IPS DF 6.9 (cell line): ENCODE data around the gene GSTT4.

Source experiments
- DNase-seq: peaks from one replicate; pipeline ENCODE4 v3.0.0-alpha.2; 2013; ENCODE audit warnings: low read depth, low spot score
- H3K27ac ChIP-seq: one replicate; pipeline ENCODE4 v1.5.1; 2013; ENCODE audit warnings: low read length, control low read depth
- H3K27me3 ChIP-seq: 2 replicates; pipeline ENCODE4 v1.6.1; 2013; ENCODE audit warnings: mild to moderate bottlenecking, low read length; ENCODE audit not compliant: control insufficient read depth, insufficient read depth
- H3K36me3 ChIP-seq: 2 replicates; pipeline ENCODE4 v1.6.1; 2013; ENCODE audit warnings: low read length; ENCODE audit not compliant: control insufficient read depth, insufficient read depth
- H3K4me1 ChIP-seq: 2 replicates; pipeline ENCODE4 v1.6.1; 2013; ENCODE audit warnings: low read length; ENCODE audit not compliant: control insufficient read depth, insufficient read depth
- H3K4me3 ChIP-seq: 2 replicates; pipeline ENCODE4 v1.5.1; 2013; ENCODE audit warnings: mild to moderate bottlenecking, low read length
- H3K9me3 ChIP-seq: 2 replicates; pipeline ENCODE4 v1.6.1; 2013; ENCODE audit warnings: low read length, inconsistent platforms; ENCODE audit not compliant: control insufficient read depth, insufficient read depth
- WGBS: extraction: QIAGEN DNeasy Blood & Tissue Kit; methylation state at CpG from one replicate; pipeline ENCODE4 v1.1.7; 2013; ENCODE audit warnings: mixed read lengths, missing lambda C conversion rate; ENCODE audit not compliant: insufficient read length, insufficient coverage; 5-methylcytosine and 5-hydroxymethylcytosine counted together

Gene GSTT4

GRCh38 chr22:24040946-24041345 lies 35.7 kb upstream of the GSTT4 start:
- H3K9me3 ChIP-seq, result no peaks in the 10 kb centered on the region
- no peak overlapping the region for H3K4me3 ChIP-seq
- H3K27ac ChIP-seq, result no peak overlapping the region
- DNase-seq, result no peak
- no CpG with 5 or more reads among the region's 4 CpGs for WGBS
- H3K4me1 ChIP-seq, result no peaks in the 10 kb centered on the region; the same call in 1 of the 2 replicates
- H3K27me3 ChIP-seq, result no peaks in the 10 kb centered on the region
- H3K36me3 ChIP-seq, result 0 out of 2 replicates have a peak, but pooled peaks cover 5% of the 10 kb centered on the region

GRCh38 chr22:24039046-24039445 lies 33.8 kb upstream of the GSTT4 start:
- Histone ChIP-seq H3K4me1 (no peaks in the 10 kb centered on the region; the same call in 1 of the 2 replicates), H3K9me3 (no peaks in the 10 kb centered on the region), H3K36me3 (0 out of 2 replicates have a peak, but pooled peaks cover 5% of the 10 kb centered on the region), H3K27ac (no peak overlapping the region), H3K4me3 (no peak overlapping the region), H3K27me3 (no peaks in the 10 kb centered on the region)
- WGBS, result 100% methylated on average over 1 of the region's 6 CpGs
- DNase-seq, result no peak

- H3K9me3 ChIP-seq, result no peaks in the 10 kb centered on the region
- H3K4me1 ChIP-seq, result no peaks in the 10 kb centered on the region; the same call in 1 of the 2 replicates
- DNase-seq, result no peak
- WGBS, result no CpG with 5 or more reads among the region's 8 CpGs
- 0 out of 2 replicates have a peak, but pooled peaks cover 5% of the 10 kb centered on the region for H3K36me3 ChIP-seq
- H3K27ac ChIP-seq, result no peak overlapping the region
- no peaks in the 10 kb centered on the region for H3K27me3 ChIP-seq
- no peak overlapping the region for H3K4me3 ChIP-seq
These were observed 32.9 kb upstream of the GSTT4 start for GRCh38 chr22:24037851-24038765.

GRCh38 chr22:24035296-24035695 lies 30.0 kb upstream of the GSTT4 start:
- no peak for DNase-seq
- H3K27me3 ChIP-seq, result no peaks in the 10 kb centered on the region
- H3K4me3 ChIP-seq, result no peak overlapping the region
- no peaks in the 10 kb centered on the region for H3K36me3 ChIP-seq
- H3K9me3 ChIP-seq, result no peaks in the 10 kb centered on the region
- no CpG with 5 or more reads among the region's 5 CpGs for WGBS
- no peak overlapping the region for H3K27ac ChIP-seq
- no peaks in the 10 kb centered on the region; the same call in 1 of the 2 replicates for H3K4me1 ChIP-seq

- no peak overlapping the region for H3K27ac ChIP-seq
- DNase-seq, result no peak
- WGBS, result no CpG with 5 or more reads among the region's 4 CpGs
- no peak overlapping the region for H3K4me3 ChIP-seq
- H3K36me3 ChIP-seq, result no peaks in the 10 kb centered on the region
- H3K9me3 ChIP-seq, result no peaks in the 10 kb centered on the region
- H3K4me1 ChIP-seq, result no peaks in the 10 kb centered on the region
- no peaks in the 10 kb centered on the region for H3K27me3 ChIP-seq
These were observed 28.5 kb upstream of the GSTT4 start for GRCh38 chr22:24033731-24034130.

GRCh38 chr22:24030186-24030702 lies 25.0 kb upstream of the GSTT4 start:
- no peak overlapping the region for H3K4me3 ChIP-seq
- no peak overlapping the region for H3K27ac ChIP-seq
- H3K4me1 ChIP-seq, result no peaks in the 10 kb centered on the region
- H3K9me3 ChIP-seq, result no peaks in the 10 kb centered on the region
- DNase-seq, result no peak
- no peaks in the 10 kb centered on the region for H3K36me3 ChIP-seq
- H3K27me3 ChIP-seq, result no peaks in the 10 kb centered on the region

GRCh38 chr22:24029304-24029703 lies 24.1 kb upstream of the GSTT4 start:
- no peak overlapping the region for H3K27ac ChIP-seq
- H3K36me3 ChIP-seq, result no peaks in the 10 kb centered on the region
- H3K4me3 ChIP-seq, result no peak overlapping the region
- no peaks in the 10 kb centered on the region for H3K4me1 ChIP-seq
- H3K9me3 ChIP-seq, result no peaks in the 10 kb centered on the region
- no peak for DNase-seq
- no CpG with 5 or more reads among the region's 3 CpGs for WGBS
- no peaks in the 10 kb centered on the region for H3K27me3 ChIP-seq

- no peak for DNase-seq
- Histone ChIP-seq H3K4me1 (no peaks in the 10 kb centered on the region), H3K36me3 (no peaks in the 10 kb centered on the region), H3K27me3 (no peaks in the 10 kb centered on the region), H3K27ac (no peak overlapping the region), H3K4me3 (no peak overlapping the region), H3K9me3 (no peaks in the 10 kb centered on the region)
- no CpG with 5 or more reads among the region's 2 CpGs for WGBS
These were observed 23.3 kb upstream of the GSTT4 start for GRCh38 chr22:24028533-24028932.

GRCh38 chr22:24027991-24028390 lies 22.7 kb upstream of the GSTT4 start:
- no CpG with 5 or more reads among the region's 2 CpGs for WGBS
- Histone ChIP-seq H3K36me3 (no peaks in the 10 kb centered on the region), H3K4me3 (no peak overlapping the region), H3K9me3 (no peaks in the 10 kb centered on the region), H3K27ac (no peak overlapping the region), H3K27me3 (no peaks in the 10 kb centered on the region), H3K4me1 (no peaks in the 10 kb centered on the region)
- no peak for DNase-seq

GRCh38 chr22:24027389-24027975 lies 22.2 kb upstream of the GSTT4 start:
- WGBS, result no CpG with 5 or more reads among the region's 3 CpGs
- Histone ChIP-seq H3K27me3 (no peaks in the 10 kb centered on the region), H3K36me3 (no peaks in the 10 kb centered on the region), H3K9me3 (no peaks in the 10 kb centered on the region), H3K4me1 (no peaks in the 10 kb centered on the region), H3K4me3 (no peak overlapping the region), H3K27ac (no peak overlapping the region)
- no peak for DNase-seq
